ENCODE results near the gene SLC25A48.
A peak's percentile ranks its signal among the peaks of the same experiment; 100 is the strongest.

Gene SLC25A48

DNA sequence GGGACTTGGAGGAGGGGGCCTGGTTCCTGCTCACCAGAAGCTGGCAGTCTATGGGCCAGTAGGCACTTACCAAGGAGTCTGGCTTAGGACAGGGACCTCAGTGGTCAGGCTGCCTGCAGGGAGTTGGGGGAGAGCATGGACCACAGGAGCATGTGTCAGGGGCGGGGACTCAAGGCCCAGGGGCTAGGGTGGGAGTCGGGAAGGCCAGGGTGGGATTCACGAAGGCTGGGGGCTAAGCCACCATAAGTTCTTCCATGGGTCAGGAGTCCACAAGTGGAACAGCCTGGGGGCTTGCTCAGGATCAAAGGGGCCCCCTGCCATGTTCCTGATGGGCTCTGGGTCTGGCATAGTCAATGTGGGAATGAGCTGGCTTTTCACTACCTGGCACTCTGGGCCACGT lies 11.5 kb upstream of the SLC25A48 start:
- no peaks in the 10 kb centered on the region for H3K4me1 ChIP-seq (ENCODE audit: control insufficient read depth, insufficient read depth, low read length)
- TF ChIP-seq ZSCAN23 (tag by site-specific recombination; IDR thresholded peaks at IDR 0.05) = no peak
- no peak for TF ChIP-seq ZNF274 (IDR thresholded peaks at IDR 0.05; ENCODE audit: low read length)
- no peak for TF ChIP-seq ZNF274 (tag by site-specific recombination; IDR thresholded peaks at IDR 0.05; ENCODE audit: borderline replicate concordance)
- no peak for TF ChIP-seq ZNF174 (tag by site-specific recombination; IDR thresholded peaks at IDR 0.05)
- no peak for TF ChIP-seq ZNF239 (tag by site-specific recombination; IDR thresholded peaks at IDR 0.05)
- no peak for TF ChIP-seq KLF10 (tag by site-specific recombination; IDR thresholded peaks at IDR 0.05)
- TF ChIP-seq ZNF292 (tag by site-specific recombination; IDR thresholded peaks at IDR 0.05; ENCODE audit: borderline replicate concordance, low read depth) = no peak
- TF ChIP-seq ZNF768 (tag by site-specific recombination; IDR thresholded peaks at IDR 0.05) = no peak
- TF ChIP-seq, protein P1, sequence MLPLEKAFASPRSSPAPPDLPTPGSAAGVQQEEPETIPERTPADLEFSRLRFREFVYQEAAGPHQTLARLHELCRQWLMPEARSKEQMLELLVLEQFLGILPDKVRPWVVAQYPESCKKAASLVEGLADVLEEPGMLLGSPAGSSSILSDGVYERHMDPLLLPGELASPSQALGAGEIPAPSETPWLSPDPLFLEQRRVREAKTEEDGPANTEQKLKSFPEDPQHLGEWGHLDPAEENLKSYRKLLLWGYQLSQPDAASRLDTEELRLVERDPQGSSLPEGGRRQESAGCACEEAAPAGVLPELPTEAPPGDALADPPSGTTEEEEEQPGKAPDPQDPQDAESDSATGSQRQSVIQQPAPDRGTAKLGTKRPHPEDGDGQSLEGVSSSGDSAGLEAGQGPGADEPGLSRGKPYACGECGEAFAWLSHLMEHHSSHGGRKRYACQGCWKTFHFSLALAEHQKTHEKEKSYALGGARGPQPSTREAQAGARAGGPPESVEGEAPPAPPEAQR (tag by site-specific recombination; IDR thresholded peaks at IDR 0.05) = no peak
- no peak for TF ChIP-seq ZNF777 (tag by site-specific recombination; IDR thresholded peaks at IDR 0.05; ENCODE audit: borderline replicate concordance)
- TF ChIP-seq ZNF132 (tag by site-specific recombination; IDR thresholded peaks at IDR 0.05; ENCODE audit: borderline replicate concordance) = no peak
- TF ChIP-seq ZNF660 (tag by site-specific recombination; IDR thresholded peaks at IDR 0.05) = no peak
- TF ChIP-seq ZNF2 (tag by site-specific recombination; IDR thresholded peaks at IDR 0.05) = no peak
- TF ChIP-seq ZNF350 (tag by site-specific recombination; IDR thresholded peaks at IDR 0.05) = no peak
- no peak for TF ChIP-seq YY2 (tag by site-specific recombination; IDR thresholded peaks at IDR 0.05)
- TF ChIP-seq ZFP69B (tag by site-specific recombination; IDR thresholded peaks at IDR 0.05) = no peak
- TF ChIP-seq, protein P2, sequence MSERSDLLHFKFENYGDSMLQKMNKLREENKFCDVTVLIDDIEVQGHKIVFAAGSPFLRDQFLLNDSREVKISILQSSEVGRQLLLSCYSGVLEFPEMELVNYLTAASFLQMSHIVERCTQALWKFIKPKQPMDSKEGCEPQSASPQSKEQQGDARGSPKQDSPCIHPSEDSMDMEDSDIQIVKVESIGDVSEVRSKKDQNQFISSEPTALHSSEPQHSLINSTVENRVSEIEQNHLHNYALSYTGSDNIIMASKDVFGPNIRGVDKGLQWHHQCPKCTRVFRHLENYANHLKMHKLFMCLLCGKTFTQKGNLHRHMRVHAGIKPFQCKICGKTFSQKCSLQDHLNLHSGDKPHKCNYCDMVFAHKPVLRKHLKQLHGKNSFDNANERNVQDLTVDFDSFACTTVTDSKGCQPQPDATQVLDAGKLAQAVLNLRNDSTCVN (tag by site-specific recombination; optimal IDR thresholded peaks at IDR 0.05) = no peak
- H3K9me3 ChIP-seq (ENCODE audit: control insufficient read depth, insufficient read depth, low read depth, low read length) = no peaks in the 10 kb centered on the region
- H3K4me3 ChIP-seq (ENCODE audit: low read depth, low read length) = no peak overlapping the region
- no peak overlapping the region for H3K27ac ChIP-seq (ENCODE audit: extremely low read depth, low read depth, low read length)
- H3K36me3 ChIP-seq (ENCODE audit: control insufficient read depth in 2 of 2, insufficient read depth in 1 of 2, low read length in 2 of 2) = no peaks in the 10 kb centered on the region
- POLR2A ChIA-PET = no interaction called here
- CTCF ChIA-PET = interaction anchor here (1.1 to 2.3 kb wide), 5 partner anchors 256 to 365 kb away, joined by 3 to 10 read pairs (median 4); no protein-coding TSS in a partner anchor

GRCh38 chr5:135823881-135824280 lies 10.6 kb upstream of the SLC25A48 start:
- Histone ChIP-seq H3K36me3 (ENCODE audit: control insufficient read depth in 2 of 2, insufficient read depth in 1 of 2, low read length in 2 of 2) (no peaks in the 10 kb centered on the region), H3K9me3 (ENCODE audit: control insufficient read depth, insufficient read depth, low read depth, low read length) (no peaks in the 10 kb centered on the region), H3K4me1 (ENCODE audit: control insufficient read depth, insufficient read depth, low read length) (no peaks in the 10 kb centered on the region), H3K4me3 (ENCODE audit: low read depth, low read length) (no peak overlapping the region), H3K27ac (ENCODE audit: extremely low read depth, low read depth, low read length) (no peak overlapping the region)
- TF ChIP-seq MYNN (tag by site-specific recombination; IDR thresholded peaks at IDR 0.05; ENCODE audit: borderline replicate concordance) = no peak
- CTCF ChIA-PET = interaction anchor here (0.6 kb wide), 1 partner anchor 361 kb away, joined by 3 read pairs; no protein-coding TSS in a partner anchor
- POLR2A ChIA-PET = no interaction called here

GRCh38 chr5:135824541-135825041 lies 9.9 kb upstream of the SLC25A48 start:
- TF ChIP-seq ZNF248 (tag by site-specific recombination; IDR thresholded peaks at IDR 0.05) (no peak), ZIC2 (tag by site-specific recombination; IDR thresholded peaks at IDR 0.05) (0 out of 2 replicates have a peak, but pooled peaks have one; percentile 7), ZNF423 (tag by site-specific recombination; IDR thresholded peaks at IDR 0.05) (no peak), ZNF266 (tag by site-specific recombination; IDR thresholded peaks at IDR 0.05; ENCODE audit: low read depth) (no peak), ZNF274 (IDR thresholded peaks at IDR 0.05; ENCODE audit: low read length) (no peak), ZNF274 (tag by site-specific recombination; IDR thresholded peaks at IDR 0.05; ENCODE audit: borderline replicate concordance) (no peak), ZNF146 (tag by site-specific recombination; IDR thresholded peaks at IDR 0.05) (no peak), ZNF114 (tag by site-specific recombination; IDR thresholded peaks at IDR 0.05) (no peak)
- H3K27ac ChIP-seq (ENCODE audit: extremely low read depth, low read depth, low read length) = no peak overlapping the region
- ChIA-PET POLR2A (no interaction called here), CTCF (interaction anchor here (0.6 to 11.4 kb wide), 3 partner anchors 259 to 362 kb away, joined by 3 to 319 read pairs (median 3); no protein-coding TSS in a partner anchor)
- H3K4me1 ChIP-seq (ENCODE audit: control insufficient read depth, insufficient read depth, low read length) = no peaks in the 10 kb centered on the region
- no peaks in the 10 kb centered on the region for H3K9me3 ChIP-seq (ENCODE audit: control insufficient read depth, insufficient read depth, low read depth, low read length)
- no peaks in the 10 kb centered on the region for H3K36me3 ChIP-seq (ENCODE audit: control insufficient read depth in 2 of 2, insufficient read depth in 1 of 2, low read length in 2 of 2)
- H3K4me3 ChIP-seq (ENCODE audit: low read depth, low read length) = no peak overlapping the region

All from HEK293 (cell line).